ENCODE results near the gene RPL29. TPM values are rescaled to one million over a fixed set of nuclear protein-coding genes. Genes with fewer than 3 reads are reported as not detected.

RPL29 gene
- total RNA-seq, 1 donor: 759 TPM

- peak; percentile 61 for DNase-seq (ENCODE audit: low read depth)
- H3K4me3 ChIP-seq (ENCODE audit: low read depth, low read length): peak within 1 kb of the TSS; percentile 70
- TF ChIP-seq CTCF (IDR thresholded peaks at IDR 0.05; ENCODE audit: insufficient read depth, low read depth, low read length): no peak
Measured at GRCh38 chr3:51974963-51975851, 20.5 kb downstream of the RPL29 start, which contains the start of gene ABHD14A. ABHD14A (plus strand) TSS chr3:51975064; CDS start chr3:51975136, 72 bp downstream.

GRCh38 chr3:51974277-51974962, 21.3 kb downstream of the RPL29 start:
- no peak for TF ChIP-seq CTCF (IDR thresholded peaks at IDR 0.05; ENCODE audit: insufficient read depth, low read depth, low read length)
- peak overlapping the region; percentile 70 for H3K4me3 ChIP-seq (ENCODE audit: low read depth, low read length)
- no peak for DNase-seq (ENCODE audit: low read depth)

DNA sequence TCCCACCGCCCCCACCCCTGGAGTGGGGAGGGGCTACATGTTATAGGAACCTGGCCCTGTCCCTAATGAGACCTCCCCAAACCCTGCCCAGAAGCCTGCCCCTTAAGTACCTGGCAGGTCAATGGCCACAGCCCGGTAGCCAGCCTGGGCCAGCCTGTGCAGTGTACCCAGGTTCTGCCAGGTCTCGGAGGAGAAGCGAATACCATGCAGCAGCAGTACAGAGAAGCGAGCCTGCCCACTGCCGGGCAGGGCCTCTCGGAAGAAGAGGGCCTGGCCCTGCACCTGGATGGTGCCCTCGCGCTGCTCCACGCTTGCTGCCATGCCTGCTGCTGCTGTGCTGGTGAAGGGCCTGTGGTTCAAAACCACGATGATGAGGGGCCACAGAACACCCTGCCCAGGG, 24.3 kb downstream of the RPL29 start:
- DNase-seq (ENCODE audit: low read depth): no peak
- H3K4me3 ChIP-seq (ENCODE audit: low read depth, low read length): no peak overlapping the region
- TF ChIP-seq CTCF (IDR thresholded peaks at IDR 0.05; ENCODE audit: insufficient read depth, low read depth, low read length): no peak

DNA sequence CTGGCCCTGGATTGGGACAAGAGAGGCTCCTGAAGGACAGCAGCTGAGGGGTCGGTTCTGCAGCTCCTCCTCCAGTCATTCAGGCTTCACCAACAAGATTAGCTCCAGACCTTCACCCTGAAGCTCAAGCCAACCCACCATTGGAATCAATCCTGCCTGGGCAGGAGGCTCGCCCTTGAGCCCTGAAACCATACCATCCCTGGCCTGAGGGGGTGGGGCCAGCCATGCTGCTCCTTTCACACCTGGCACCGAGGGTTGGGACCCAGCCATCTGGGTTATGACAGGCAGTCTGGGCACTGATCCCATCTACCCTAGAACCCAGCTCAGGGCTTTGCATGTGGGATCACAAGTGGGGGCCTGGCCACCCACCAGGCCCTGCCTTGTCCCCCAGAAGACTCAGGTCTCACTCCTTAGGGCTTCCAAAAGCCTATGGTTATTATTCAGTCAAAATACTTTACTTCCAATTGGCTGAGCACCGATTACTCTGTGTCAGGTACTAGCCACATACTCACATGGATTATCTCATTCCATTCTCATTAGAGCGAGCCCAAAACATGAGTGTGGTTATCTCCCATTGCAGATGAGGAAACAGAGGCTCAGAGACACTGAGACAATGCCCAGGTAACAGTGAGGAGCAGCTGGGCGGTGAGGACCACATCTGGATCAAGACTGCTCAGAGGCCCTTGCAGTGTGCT, 24.9 kb downstream of the RPL29 start:
- DNase-seq (ENCODE audit: low read depth): no peak
- no peak overlapping the region for H3K4me3 ChIP-seq (ENCODE audit: low read depth, low read length)
- TF ChIP-seq CTCF (IDR thresholded peaks at IDR 0.05; ENCODE audit: insufficient read depth, low read depth, low read length): no peak

- no peak for DNase-seq (ENCODE audit: low read depth)
- TF ChIP-seq CTCF (IDR thresholded peaks at IDR 0.05; ENCODE audit: insufficient read depth, low read depth, low read length): no peak
- no peak overlapping the region for H3K4me3 ChIP-seq (ENCODE audit: low read depth, low read length)
Measured at GRCh38 chr3:51969841-51970240, 25.9 kb downstream of the RPL29 start.

GRCh38 chr3:51968883-51969678, 26.6 kb downstream of the RPL29 start:
- DNase-seq (ENCODE audit: low read depth): no peak
- no peak overlapping the region for H3K4me3 ChIP-seq (ENCODE audit: low read depth, low read length)
- TF ChIP-seq CTCF (IDR thresholded peaks at IDR 0.05; ENCODE audit: insufficient read depth, low read depth, low read length): no peak

Data from fibroblast of villous mesenchyme (primary cell).